HG03175 (cell line): ENCODE results near the gene SPTBN2.
"Not testable (repeated sequence)": the region's sequence is repeated elsewhere in the genome, so short reads cannot be mapped to it uniquely, and the experiment has no call there.

ENCODE experiments used
- ATAC-seq: cut with Tn5 transposase; IDR thresholded peaks from one replicate; pipeline ENCODE4 v1.9.1; 2021; ENCODE audit warnings: mild to moderate bottlenecking, moderate library complexity; ENCODE audit not compliant: unreplicated experiment

The SPTBN2 gene

DNA sequence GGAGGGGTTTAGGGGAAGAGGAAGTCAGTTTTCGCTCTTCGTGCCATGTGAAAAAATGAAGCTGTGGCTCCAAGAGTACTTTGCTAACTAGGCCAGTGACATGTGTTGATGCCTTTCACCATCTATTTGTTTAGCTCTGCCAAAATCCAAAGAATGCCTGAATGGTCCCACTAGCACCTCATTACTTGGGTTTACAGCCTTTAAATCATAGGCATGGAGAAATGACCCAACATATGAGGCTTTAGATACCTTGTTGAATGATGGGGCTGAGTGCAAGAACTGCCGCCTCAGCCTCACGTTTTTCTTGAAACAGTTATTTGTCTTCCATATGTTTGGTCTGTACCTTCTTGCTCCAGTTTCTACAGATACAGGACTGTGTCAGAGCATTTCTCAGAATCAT is 82.2 kb downstream of the SPTBN2 start:
- no peak for ATAC-seq

GRCh38 chr11:66643745-66644437 is 85.1 kb downstream of the SPTBN2 start:
- ATAC-seq: no peak

DNA sequence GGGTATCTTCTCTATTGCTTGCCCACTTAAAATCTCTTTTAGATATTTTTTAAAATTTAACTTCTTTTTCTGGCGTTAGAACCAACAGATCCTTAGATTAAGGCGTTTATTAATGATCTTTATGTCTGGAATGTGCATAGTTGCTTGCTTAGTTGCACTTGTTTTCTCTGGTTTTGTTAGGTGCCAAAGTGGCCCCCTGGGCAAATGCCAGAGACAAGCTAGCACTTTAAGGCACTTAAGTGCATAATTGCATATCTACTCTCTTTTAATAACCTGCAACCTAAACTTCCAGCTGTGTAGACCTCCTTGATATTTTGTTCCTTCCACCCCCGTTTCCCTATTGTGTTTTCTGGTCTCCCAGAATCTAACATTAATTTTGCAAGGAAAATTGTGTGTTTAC is 87.2 kb downstream of the SPTBN2 start:
- no peak for ATAC-seq

- ATAC-seq: not testable (repeated sequence)
Observed at GRCh38 chr11:66639814-66640340, 89.1 kb downstream of the SPTBN2 start.

- no peak for ATAC-seq
Observed at GRCh38 chr11:66639066-66639813, 89.8 kb downstream of the SPTBN2 start.

GRCh38 chr11:66638177-66639065 is 90.6 kb downstream of the SPTBN2 start, which contains the start of gene RBM4:
RBM4 (plus strand) TSS chr11:66638703; CDS start chr11:66639712, 1,009 bp downstream.
- ATAC-seq: peak; percentile 94

- no peak for ATAC-seq
Observed at GRCh38 chr11:66637557-66638176, 91.3 kb downstream of the SPTBN2 start.

DNA sequence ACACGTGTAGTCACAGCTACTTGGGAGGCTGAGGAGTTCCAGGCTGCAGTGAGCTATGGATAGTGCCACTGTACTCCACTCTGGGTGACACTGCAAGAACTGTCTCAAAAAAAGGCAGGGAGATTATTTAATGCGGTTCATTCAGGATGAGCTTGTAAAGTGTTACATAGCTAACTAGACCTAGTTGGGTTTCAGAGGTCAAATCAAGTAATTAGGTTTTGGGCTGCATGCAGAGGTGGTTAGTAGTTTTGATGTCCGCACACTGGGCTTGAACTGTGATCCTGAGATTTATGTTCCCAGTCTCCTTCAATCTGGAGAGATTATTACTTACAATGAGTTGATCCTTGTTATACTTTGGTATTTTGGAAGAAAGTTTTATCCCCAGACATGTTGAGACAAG is 92.6 kb downstream of the SPTBN2 start:
- ATAC-seq: no peak
